Neural cell (in vitro differentiated cells): ENCODE results near the gene USP38.
A peak's percentile ranks its signal among the peaks of the same experiment; 100 is the strongest.

Experiments
- POLR2AphosphoS5 ChIP-seq: IDR thresholded peaks from 2 replicates; pipeline ENCODE4 v1.6.1; 2012
- TAF1 ChIP-seq: IDR thresholded peaks from 2 replicates; pipeline ENCODE4 v1.6.1; 2012; ENCODE audit warnings: low read depth
- TF ChIP-seq, protein P1 (sequence below): fragments of 450-650 bp; IDR thresholded peaks from 2 replicates; pipeline ENCODE4 v1.5.1; 2014; ENCODE audit warnings: antibody characterized with exemption, mild to moderate bottlenecking, moderate library complexity; ENCODE audit not compliant: poor library complexity, severe bottlenecking
- TF ChIP-seq, protein P2 (sequence below): IDR thresholded peaks from 2 replicates; pipeline ENCODE4 v1.6.1; 2012; ENCODE audit warnings: borderline replicate concordance

DNA sequence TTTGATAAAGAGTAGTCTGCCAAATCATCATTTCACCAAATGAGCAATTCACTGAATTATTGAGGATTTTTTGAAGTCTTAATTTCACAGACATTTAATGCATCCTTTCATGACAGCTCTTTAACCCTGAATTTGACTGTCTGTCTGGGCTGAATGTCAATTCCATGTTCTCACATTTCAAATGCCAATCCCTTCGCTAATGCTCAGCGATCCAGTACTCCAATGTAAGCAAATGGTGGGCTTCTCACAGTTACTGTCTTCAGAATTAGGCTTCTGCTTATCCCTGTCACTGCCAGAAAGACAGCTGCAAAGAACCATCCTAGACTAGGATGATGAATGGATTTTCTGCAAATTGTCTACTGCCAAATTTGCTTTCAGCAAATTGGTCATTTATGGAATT, 36.2 kb upstream of the USP38 start:
- TF ChIP-seq, protein P1, sequence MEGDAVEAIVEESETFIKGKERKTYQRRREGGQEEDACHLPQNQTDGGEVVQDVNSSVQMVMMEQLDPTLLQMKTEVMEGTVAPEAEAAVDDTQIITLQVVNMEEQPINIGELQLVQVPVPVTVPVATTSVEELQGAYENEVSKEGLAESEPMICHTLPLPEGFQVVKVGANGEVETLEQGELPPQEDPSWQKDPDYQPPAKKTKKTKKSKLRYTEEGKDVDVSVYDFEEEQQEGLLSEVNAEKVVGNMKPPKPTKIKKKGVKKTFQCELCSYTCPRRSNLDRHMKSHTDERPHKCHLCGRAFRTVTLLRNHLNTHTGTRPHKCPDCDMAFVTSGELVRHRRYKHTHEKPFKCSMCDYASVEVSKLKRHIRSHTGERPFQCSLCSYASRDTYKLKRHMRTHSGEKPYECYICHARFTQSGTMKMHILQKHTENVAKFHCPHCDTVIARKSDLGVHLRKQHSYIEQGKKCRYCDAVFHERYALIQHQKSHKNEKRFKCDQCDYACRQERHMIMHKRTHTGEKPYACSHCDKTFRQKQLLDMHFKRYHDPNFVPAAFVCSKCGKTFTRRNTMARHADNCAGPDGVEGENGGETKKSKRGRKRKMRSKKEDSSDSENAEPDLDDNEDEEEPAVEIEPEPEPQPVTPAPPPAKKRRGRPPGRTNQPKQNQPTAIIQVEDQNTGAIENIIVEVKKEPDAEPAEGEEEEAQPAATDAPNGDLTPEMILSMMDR = no peak
- TF ChIP-seq TAF1 (no peak), POLR2AphosphoS5 (no peak)
- TF ChIP-seq, protein P2, sequence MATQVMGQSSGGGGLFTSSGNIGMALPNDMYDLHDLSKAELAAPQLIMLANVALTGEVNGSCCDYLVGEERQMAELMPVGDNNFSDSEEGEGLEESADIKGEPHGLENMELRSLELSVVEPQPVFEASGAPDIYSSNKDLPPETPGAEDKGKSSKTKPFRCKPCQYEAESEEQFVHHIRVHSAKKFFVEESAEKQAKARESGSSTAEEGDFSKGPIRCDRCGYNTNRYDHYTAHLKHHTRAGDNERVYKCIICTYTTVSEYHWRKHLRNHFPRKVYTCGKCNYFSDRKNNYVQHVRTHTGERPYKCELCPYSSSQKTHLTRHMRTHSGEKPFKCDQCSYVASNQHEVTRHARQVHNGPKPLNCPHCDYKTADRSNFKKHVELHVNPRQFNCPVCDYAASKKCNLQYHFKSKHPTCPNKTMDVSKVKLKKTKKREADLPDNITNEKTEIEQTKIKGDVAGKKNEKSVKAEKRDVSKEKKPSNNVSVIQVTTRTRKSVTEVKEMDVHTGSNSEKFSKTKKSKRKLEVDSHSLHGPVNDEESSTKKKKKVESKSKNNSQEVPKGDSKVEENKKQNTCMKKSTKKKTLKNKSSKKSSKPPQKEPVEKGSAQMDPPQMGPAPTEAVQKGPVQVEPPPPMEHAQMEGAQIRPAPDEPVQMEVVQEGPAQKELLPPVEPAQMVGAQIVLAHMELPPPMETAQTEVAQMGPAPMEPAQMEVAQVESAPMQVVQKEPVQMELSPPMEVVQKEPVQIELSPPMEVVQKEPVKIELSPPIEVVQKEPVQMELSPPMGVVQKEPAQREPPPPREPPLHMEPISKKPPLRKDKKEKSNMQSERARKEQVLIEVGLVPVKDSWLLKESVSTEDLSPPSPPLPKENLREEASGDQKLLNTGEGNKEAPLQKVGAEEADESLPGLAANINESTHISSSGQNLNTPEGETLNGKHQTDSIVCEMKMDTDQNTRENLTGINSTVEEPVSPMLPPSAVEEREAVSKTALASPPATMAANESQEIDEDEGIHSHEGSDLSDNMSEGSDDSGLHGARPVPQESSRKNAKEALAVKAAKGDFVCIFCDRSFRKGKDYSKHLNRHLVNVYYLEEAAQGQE = peak; percentile 25
